ENCODE data around the gene TYMS. TPM values are rescaled to one million over a fixed set of nuclear protein-coding genes. Genes with fewer than 3 reads are reported as not detected.

Gene TYMS
- total and polyA plus RNA-seq, 9 of the 15 experiments (the other 6 are each of a cell fraction or from before 2014, with no cell fraction given), result 69.1 to 409 (median 175) TPM

DNA sequence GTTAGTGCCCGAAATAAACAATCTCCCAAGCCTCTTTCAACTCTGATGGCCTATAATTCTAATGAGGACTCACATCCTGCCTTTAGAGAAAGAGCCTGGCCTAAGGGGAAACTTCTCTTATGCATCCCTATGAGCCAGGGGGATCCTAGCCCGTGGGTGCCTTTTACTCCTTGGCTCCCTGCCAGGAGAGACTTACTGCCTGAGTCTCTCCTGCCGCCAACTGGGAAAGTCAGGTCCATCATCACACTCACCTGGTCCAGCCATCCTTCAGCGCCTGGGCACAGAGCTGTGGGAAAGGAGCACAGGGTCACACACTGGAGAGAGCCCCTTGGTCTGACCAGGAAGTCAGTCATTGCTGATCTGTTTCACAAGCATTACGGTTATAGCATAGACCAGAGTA is 30.9 kb downstream of the TYMS start (continued):
- TF ChIP-seq ZNF253 (CRISPR knock-in tag; conservative IDR thresholded peaks at IDR 0.05) (no peak), ZFP30 (CRISPR knock-in tag; IDR thresholded peaks at IDR 0.05; ENCODE audit: borderline replicate concordance) (no peak), NFIX (CRISPR knock-in tag; IDR thresholded peaks at IDR 0.05; ENCODE audit: low read depth) (peak; percentile 78)
- TF ChIP-seq, protein P1, sequence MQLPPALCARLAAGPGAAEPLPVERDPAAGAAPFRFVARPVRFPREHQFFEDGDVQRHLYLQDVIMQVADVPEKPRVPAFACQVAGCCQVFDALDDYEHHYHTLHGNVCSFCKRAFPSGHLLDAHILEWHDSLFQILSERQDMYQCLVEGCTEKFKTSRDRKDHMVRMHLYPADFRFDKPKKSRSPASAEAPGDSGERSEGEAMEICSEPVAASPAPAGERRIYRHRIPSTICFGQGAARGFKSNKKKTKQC (CRISPR knock-in tag; IDR thresholded peaks at IDR 0.05), result no peak
- TF ChIP-seq, protein P2, sequence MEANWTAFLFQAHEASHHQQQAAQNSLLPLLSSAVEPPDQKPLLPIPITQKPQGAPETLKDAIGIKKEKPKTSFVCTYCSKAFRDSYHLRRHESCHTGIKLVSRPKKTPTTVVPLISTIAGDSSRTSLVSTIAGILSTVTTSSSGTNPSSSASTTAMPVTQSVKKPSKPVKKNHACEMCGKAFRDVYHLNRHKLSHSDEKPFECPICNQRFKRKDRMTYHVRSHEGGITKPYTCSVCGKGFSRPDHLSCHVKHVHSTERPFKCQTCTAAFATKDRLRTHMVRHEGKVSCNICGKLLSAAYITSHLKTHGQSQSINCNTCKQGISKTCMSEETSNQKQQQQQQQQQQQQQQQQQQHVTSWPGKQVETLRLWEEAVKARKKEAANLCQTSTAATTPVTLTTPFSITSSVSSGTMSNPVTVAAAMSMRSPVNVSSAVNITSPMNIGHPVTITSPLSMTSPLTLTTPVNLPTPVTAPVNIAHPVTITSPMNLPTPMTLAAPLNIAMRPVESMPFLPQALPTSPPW (CRISPR knock-in tag; IDR thresholded peaks at IDR 0.05), result no peak

DNA sequence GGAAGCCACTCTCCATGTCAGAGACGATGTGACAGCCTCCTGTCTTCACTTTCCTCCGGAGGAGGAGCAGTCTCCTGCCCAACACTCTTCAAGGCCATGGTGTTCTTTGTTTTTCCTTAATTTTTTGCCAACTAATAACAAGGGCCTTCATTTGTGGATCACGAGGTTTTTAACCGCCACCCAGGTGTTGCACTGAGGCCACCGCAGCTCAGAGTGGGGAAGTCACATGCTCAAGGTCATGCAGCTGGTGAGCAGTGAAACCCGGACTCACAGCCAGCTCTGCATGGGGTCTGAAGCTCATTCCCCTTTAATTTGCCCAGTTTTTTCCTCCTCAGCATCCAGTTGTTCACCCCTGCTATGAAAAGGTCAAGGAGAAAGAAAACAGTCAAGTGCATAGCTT is 35.4 kb downstream of the TYMS start:
- no peak for ATAC-seq
- in situ Hi-C loops (cut with MboI) (no loop called here), intact Hi-C loops (cut with micrococcal nuclease) (no loop called here)
- Histone ChIP-seq H3K9me1 (ENCODE audit: control insufficient read depth, insufficient read depth, low read length) (no peaks in the 10 kb centered on the region), H4K20me1 (replicated peaks; ENCODE audit: control insufficient read depth, insufficient read depth, low read length) (no peaks in the 10 kb centered on the region), H3K36me3 (ENCODE audit: control insufficient read depth, insufficient read depth, low read length) (peaks cover 83% of the 10 kb centered on the region), H3K9ac (ENCODE audit: insufficient read depth in 1 of 2, low read depth in 2 of 2, low read length in 2 of 2) (no peak overlapping the region), H3K4me1 (replicated peaks in 1 of 2; ENCODE audit: control insufficient read depth in 2 of 2, insufficient read depth in 2 of 2, low read length in 2 of 2) (no peaks in the 10 kb centered on the region), H3K4me3 (no peak overlapping the region), H3K4me2 (ENCODE audit: insufficient read depth, low read length) (no peak overlapping the region), H3K27me3 (ENCODE audit: control insufficient read depth in 2 of 2, insufficient read depth in 2 of 2, low read length in 2 of 2) (no peaks in the 10 kb centered on the region), H2AFZ (ENCODE audit: low read depth, low read length) (no peak overlapping the region), H3K27ac (ENCODE audit: extremely low read depth, low read depth, low read length) (no peak overlapping the region), H3K9me3 (replicated peaks; ENCODE audit: control insufficient read depth, insufficient read depth, low read depth, low read length) (no peaks in the 10 kb centered on the region), H3K79me2 (ENCODE audit: control insufficient read depth, insufficient read depth, low read length) (no peaks in the 10 kb centered on the region; the same call in 2 of the 3 replicates)
- ChIA-PET CTCF (ENCODE audit: low intra/inter-chr PET ratio) (no interaction called here), POLR2A (interaction anchor here (0.7 to 1.9 kb wide), 9 partner anchors 8 to 431 kb away, joined by 3 to 9 read pairs (median 3); partner anchors contain the start of gene ENOSF1)
- no peak for FAIRE-seq
- WGBS (ENCODE audit: insufficient coverage, low coverage, missing lambda C conversion rate), result 69% methylated on average over 6 of the region's 6 CpGs
- DNase-seq (ENCODE audit: extremely low read depth in 1 of 4, low spot score in 3 of 4), result no peak
- TSS peak; percentile 28 for BruUV-seq (replicated peaks)
- no peak for TF ChIP-seq PPARD (CRISPR knock-in tag; IDR thresholded peaks at IDR 0.05)
- TF ChIP-seq, protein P3, sequence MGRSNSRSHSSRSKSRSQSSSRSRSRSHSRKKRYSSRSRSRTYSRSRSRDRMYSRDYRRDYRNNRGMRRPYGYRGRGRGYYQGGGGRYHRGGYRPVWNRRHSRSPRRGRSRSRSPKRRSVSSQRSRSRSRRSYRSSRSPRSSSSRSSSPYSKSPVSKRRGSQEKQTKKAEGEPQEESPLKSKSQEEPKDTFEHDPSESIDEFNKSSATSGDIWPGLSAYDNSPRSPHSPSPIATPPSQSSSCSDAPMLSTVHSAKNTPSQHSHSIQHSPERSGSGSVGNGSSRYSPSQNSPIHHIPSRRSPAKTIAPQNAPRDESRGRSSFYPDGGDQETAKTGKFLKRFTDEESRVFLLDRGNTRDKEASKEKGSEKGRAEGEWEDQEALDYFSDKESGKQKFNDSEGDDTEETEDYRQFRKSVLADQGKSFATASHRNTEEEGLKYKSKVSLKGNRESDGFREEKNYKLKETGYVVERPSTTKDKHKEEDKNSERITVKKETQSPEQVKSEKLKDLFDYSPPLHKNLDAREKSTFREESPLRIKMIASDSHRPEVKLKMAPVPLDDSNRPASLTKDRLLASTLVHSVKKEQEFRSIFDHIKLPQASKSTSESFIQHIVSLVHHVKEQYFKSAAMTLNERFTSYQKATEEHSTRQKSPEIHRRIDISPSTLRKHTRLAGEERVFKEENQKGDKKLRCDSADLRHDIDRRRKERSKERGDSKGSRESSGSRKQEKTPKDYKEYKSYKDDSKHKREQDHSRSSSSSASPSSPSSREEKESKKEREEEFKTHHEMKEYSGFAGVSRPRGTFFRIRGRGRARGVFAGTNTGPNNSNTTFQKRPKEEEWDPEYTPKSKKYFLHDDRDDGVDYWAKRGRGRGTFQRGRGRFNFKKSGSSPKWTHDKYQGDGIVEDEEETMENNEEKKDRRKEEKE (IDR thresholded peaks at IDR 0.05; ENCODE audit: borderline replicate concordance in 1 of 2, control insufficient read depth in 1 of 2, low read depth in 2 of 2, low read length in 1 of 2), result no peak
- TF ChIP-seq MYNN (IDR thresholded peaks at IDR 0.05), result no peak
- TF ChIP-seq MYNN (CRISPR knock-in tag; IDR thresholded peaks at IDR 0.05), result no peak
- TF ChIP-seq CBFA2T3 (IDR thresholded peaks at IDR 0.05), result no peak
- TF ChIP-seq, protein P4, sequence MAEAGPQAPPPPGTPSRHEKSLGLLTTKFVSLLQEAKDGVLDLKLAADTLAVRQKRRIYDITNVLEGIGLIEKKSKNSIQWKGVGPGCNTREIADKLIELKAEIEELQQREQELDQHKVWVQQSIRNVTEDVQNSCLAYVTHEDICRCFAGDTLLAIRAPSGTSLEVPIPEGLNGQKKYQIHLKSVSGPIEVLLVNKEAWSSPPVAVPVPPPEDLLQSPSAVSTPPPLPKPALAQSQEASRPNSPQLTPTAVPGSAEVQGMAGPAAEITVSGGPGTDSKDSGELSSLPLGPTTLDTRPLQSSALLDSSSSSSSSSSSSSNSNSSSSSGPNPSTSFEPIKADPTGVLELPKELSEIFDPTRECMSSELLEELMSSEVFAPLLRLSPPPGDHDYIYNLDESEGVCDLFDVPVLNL (CRISPR knock-in tag; IDR thresholded peaks at IDR 0.05; ENCODE audit: low read depth), result no peak
- TF ChIP-seq CREBBP (IDR thresholded peaks at IDR 0.05; ENCODE audit: low read depth, low read length), result no peak
- no peak for TF ChIP-seq ELF2 (CRISPR knock-in tag; IDR thresholded peaks at IDR 0.05)
- no peak for TF ChIP-seq ZNF668 (CRISPR knock-in tag; IDR thresholded peaks at IDR 0.05)
